Left ventricle myocardium inferior (tissue), 1 donor: ENCODE results near the gene RGS7. TPM values are rescaled to one million over a fixed set of nuclear protein-coding genes. Genes with fewer than 3 reads are reported as not detected.

Experiments used
- DNase-seq: peaks from one replicate; pipeline ENCODE4 v3.0.0-alpha.2; 2020
- H3K27ac ChIP-seq: fragments of 200-600 bp; replicated peaks from 2 replicates; pipeline ENCODE4 v1.8.0; 2021
- H3K27me3 ChIP-seq: fragments of 200-600 bp; 2 replicates; pipeline ENCODE4 v1.8.0; 2021; ENCODE audit warnings: low read depth
- H3K36me3 ChIP-seq: fragments of 200-600 bp; 2 replicates; pipeline ENCODE4 v1.8.0; 2021
- H3K4me1 ChIP-seq: fragments of 200-600 bp; 2 replicates; pipeline ENCODE4 v1.8.0; 2021
- H3K4me3 ChIP-seq: fragments of 200-600 bp; 2 replicates; pipeline ENCODE4 v1.8.0; 2021; ENCODE audit warnings: mild to moderate bottlenecking, moderate library complexity
- H3K9me3 ChIP-seq: fragments of 200-600 bp; replicated peaks from 2 replicates; pipeline ENCODE4 v1.8.0; 2021
- intact Hi-C: fragments of 100-400 bp; cut with micrococcal nuclease; formaldehyde crosslinking; loops from one replicate; pipeline ENCODE4 v1.11.0; 2022
- total RNA-seq: library from RNA; stranded (reverse); fragmentation: NEBNext Ultra II Directional; extraction: Animal tissue kit (Norgen Biotek cat#: 25700); gene quantifications from one replicate; pipeline ENCODE4 v1.2.1, GENCODE V29; 2021
- TF ChIP-seq, protein P1 (sequence below): fragments of 200-600 bp; IDR thresholded peaks from 2 replicates; pipeline ENCODE4 v1.8.0; 2021; ENCODE audit warnings: antibody characterized with exemption, mild to moderate bottlenecking, borderline replicate concordance
- donor health status: DM: no; HTN: yes; CAD: no; lungs with severe emphysema.

RGS7 gene
- total RNA-seq, 1 donor from 2014 or later: not detected

DNA sequence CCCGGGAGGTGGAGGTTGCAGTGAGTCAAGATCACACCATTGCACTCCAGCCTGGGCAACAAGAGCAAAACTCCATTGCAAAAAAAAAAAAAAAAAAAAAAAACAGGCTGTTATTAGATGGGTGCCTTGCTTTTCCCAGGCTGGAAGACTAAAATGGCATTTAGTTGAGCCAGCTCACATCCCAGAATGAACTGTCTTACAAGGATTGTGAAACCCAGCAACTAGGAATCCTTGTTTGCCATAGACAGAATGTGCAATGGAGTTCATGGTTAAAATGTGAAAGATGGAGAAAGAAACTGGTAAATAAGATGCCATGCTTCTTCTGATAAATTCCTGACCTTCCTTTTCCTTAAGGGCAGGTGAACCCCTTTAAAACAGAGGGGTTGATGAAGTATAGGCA, 529.2 kb downstream of the RGS7 start:
- TF ChIP-seq, protein P1, sequence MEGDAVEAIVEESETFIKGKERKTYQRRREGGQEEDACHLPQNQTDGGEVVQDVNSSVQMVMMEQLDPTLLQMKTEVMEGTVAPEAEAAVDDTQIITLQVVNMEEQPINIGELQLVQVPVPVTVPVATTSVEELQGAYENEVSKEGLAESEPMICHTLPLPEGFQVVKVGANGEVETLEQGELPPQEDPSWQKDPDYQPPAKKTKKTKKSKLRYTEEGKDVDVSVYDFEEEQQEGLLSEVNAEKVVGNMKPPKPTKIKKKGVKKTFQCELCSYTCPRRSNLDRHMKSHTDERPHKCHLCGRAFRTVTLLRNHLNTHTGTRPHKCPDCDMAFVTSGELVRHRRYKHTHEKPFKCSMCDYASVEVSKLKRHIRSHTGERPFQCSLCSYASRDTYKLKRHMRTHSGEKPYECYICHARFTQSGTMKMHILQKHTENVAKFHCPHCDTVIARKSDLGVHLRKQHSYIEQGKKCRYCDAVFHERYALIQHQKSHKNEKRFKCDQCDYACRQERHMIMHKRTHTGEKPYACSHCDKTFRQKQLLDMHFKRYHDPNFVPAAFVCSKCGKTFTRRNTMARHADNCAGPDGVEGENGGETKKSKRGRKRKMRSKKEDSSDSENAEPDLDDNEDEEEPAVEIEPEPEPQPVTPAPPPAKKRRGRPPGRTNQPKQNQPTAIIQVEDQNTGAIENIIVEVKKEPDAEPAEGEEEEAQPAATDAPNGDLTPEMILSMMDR: no peak
- no peaks in the 10 kb centered on the region for H3K27me3 ChIP-seq
- H3K27ac ChIP-seq: no peak overlapping the region
- DNase-seq: no peak
- no peaks in the 10 kb centered on the region for H3K4me1 ChIP-seq
- no peaks in the 10 kb centered on the region for H3K36me3 ChIP-seq
- H3K9me3 ChIP-seq: no peaks in the 10 kb centered on the region
- H3K4me3 ChIP-seq: no peak overlapping the region
- intact Hi-C loops: no loop called here

DNA sequence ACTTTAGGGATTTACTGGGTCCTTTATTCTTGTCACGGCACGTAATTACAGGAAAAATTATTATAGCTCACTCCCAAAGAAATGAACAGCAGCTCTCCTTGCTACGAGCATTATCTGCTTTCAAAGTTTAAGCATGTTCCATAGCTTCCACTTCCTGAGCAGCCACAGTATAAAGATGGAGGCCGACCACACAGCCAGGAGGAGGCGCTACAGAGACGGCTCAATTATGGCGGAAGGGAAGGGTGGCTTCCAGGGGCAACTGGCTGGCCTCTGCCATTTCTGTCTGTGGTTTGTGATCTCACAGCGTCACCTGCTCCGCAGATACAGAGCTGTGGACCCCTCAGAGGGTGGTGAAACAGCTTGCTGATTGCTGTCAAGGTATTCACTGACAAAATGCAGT, 532.8 kb downstream of the RGS7 start:
- H3K27ac ChIP-seq: no peak overlapping the region
- intact Hi-C loops: no loop called here
- no peak overlapping the region for H3K4me3 ChIP-seq
- H3K4me1 ChIP-seq: no peaks in the 10 kb centered on the region
- no peak for DNase-seq
- no peaks in the 10 kb centered on the region for H3K36me3 ChIP-seq
- TF ChIP-seq, protein P1: no peak
- H3K9me3 ChIP-seq: peaks cover 6% of the 10 kb centered on the region
- no peaks in the 10 kb centered on the region for H3K27me3 ChIP-seq

DNA sequence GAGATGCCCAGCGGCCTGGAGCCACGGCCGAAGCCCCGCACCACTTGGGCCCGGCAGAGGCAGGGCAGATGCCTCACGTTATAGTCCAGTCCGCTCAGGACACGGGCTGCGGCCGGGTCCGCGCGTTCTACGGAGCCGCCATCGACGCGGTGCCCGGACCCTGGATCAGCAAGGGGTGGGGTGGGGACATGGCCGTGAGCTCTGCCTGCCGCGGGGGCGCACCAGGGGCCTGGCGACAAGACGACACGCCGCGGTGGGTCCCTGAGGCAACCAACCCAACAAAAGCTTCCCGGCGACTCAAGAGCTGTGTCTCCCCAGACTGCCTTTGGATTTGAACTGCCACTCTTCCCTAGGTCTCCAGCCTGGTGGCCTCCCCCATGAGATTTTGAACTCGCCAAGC, 533.6 kb downstream of the RGS7 start:
- DNase-seq: no peak
- H3K27ac ChIP-seq: no peak overlapping the region
- H3K27me3 ChIP-seq: no peaks in the 10 kb centered on the region
- H3K9me3 ChIP-seq: peaks cover 6% of the 10 kb centered on the region
- TF ChIP-seq, protein P1: no peak
- H3K36me3 ChIP-seq: no peaks in the 10 kb centered on the region
- no peaks in the 10 kb centered on the region for H3K4me1 ChIP-seq
- no peak overlapping the region for H3K4me3 ChIP-seq
- intact Hi-C loops: no loop called here

DNA sequence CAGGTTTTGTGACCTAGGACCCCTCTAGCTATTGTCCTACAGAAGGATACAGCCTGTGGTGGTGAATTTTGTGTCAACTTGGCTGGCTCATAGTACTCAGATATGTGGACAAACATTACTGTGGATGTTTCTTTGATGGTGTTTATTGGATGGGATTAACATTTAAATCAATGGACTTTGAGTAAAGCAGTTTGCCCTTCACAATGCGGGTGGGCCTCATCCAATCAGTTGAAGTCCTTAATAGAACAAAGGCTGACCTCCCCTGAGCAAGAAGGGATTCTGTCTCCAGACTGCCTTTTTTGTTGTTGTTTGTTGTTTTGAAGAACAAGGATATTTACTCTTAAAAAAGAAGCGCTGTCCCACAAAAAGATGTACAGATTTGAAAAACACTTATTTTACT, 535.1 kb downstream of the RGS7 start:
- H3K4me1 ChIP-seq: no peaks in the 10 kb centered on the region
- no peaks in the 10 kb centered on the region for H3K36me3 ChIP-seq
- intact Hi-C loops: no loop called here
- no peak for DNase-seq
- H3K27me3 ChIP-seq: no peaks in the 10 kb centered on the region
- no peak overlapping the region for H3K27ac ChIP-seq
- H3K9me3 ChIP-seq: peaks cover 6% of the 10 kb centered on the region
- no peak overlapping the region for H3K4me3 ChIP-seq
- TF ChIP-seq, protein P1: no peak

DNA sequence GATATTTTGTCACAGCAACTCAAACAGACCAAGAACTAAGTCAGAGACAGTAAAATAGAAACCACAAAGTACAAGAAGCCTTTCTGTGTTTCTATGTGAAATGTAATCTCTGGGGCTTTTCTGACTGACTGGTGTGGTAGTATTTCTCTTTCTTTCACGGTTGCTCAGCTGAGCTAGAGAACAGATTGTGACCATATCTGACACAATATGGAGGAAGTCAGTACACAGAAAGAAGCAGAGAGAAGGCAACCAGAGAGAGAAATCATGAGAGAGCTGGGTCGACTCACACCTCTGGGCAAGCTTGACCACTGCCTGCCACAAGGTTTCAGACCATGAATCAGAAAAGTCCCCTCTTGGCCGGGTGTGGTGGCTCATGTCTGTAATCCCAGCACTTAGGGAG, 536.2 kb downstream of the RGS7 start:
- Histone ChIP-seq H3K36me3 (no peaks in the 10 kb centered on the region), H3K4me3 (no peak overlapping the region), H3K9me3 (peaks cover 6% of the 10 kb centered on the region), H3K27me3 (no peaks in the 10 kb centered on the region), H3K27ac (no peak overlapping the region), H3K4me1 (no peaks in the 10 kb centered on the region)
- TF ChIP-seq, protein P1: no peak
- intact Hi-C loops: no loop called here
- no peak for DNase-seq

DNA sequence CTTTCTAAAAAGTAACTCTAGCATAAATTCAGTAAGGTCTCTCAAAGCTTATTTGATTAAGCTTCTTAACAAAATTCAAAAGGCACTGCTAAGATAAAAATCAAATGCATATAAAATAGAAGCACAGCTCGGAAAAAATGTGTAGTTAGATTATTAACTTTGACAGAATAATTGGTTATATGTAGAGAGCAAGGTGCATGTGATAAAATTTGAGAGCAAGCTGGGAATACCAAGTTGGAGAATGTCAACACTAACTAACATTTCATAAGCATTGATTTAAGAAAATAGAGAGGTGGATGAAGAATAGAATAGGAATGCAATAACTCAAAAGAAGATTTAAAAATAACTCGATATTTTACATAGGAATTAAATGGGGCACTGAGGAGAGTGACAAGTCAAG, 540.5 kb downstream of the RGS7 start:
- intact Hi-C loops: no loop called here
- no peak for DNase-seq
- Histone ChIP-seq H3K9me3 (peaks cover 6% of the 10 kb centered on the region), H3K27ac (no peak overlapping the region), H3K4me3 (no peak overlapping the region), H3K36me3 (no peaks in the 10 kb centered on the region), H3K4me1 (no peaks in the 10 kb centered on the region), H3K27me3 (no peaks in the 10 kb centered on the region)
- TF ChIP-seq, protein P1: no peak
